Fibroblast of skin of left quadriceps (primary cell): ENCODE data around the gene BAHCC1.

Source experiments
- DNase-seq, 2 experiments: peaks; one replicate each; pipeline ENCODE4 v3.0.0-alpha.2; 2013; ENCODE audit warnings: low read depth in 2 of 2

The BAHCC1 gene

DNA sequence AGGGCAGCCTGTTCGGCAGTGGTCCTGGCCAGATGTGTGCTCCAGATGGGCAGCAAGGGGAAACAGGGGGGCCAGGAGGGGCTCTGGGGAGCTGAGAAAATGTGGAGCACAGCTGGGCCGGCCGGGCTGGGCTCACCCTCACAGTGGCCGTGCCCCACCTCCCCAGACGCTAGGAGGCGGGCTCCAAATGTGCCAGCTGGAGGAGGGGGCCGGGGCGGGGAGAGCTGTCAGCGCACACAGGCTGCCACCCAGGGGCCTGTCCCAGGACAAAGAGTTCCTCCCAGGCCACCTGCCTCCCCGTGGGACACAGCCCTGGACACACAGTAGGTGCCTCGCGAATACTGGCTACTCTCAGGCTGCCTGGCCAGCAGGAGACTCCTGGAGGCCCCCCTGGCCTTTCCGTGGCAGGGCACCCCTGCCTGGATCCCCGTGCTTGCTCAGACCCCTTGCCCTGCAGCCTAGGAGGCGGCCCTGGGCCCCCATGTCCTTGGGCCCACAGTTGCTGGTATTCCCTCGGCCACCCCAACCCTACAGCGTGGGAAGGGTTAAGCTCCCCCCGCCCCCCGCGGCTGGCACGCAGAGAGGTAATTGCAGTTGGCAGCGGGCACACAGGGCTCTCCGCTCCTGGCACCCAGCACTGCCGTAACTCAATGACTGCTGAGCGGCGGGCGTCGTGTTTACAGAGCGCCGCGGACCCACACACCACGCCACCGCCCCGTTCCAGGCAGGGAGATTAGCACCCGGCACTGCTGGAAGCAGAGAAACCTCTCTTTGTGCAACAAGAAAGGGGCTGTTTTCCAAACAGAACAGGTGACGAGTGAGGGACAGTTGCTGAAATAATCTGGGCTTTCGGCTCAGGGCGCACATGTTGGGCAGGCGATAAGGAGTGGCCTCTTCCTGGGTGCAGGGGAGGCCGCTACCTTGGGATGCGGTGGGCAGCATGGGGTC, 32.2 kb downstream of the BAHCC1 start:
- no peak for DNase-seq

- no peak for DNase-seq
Measured at GRCh38 chr17:81428121-81428515, 32.9 kb downstream of the BAHCC1 start.

DNA sequence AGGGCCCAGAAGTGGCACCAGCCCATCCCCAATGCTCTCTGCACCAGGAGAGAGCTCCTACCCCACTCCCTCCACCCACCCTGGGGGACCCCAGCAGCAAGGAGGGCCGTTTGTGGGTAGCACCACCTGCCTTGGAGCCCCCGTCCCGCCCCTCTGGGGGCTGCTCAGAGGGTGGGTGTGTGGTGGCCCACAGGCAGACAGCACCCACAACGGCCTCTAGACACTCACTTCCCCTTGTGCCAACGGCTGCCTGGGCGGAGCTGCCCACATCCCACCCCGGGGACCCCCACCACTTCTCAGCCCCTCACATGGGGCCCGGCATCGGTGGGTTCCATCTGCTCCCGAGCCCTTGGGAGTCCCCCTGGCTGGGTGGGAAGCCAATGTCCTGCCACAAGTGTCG, 33.3 kb downstream of the BAHCC1 start:
- DNase-seq = no peak

DNA sequence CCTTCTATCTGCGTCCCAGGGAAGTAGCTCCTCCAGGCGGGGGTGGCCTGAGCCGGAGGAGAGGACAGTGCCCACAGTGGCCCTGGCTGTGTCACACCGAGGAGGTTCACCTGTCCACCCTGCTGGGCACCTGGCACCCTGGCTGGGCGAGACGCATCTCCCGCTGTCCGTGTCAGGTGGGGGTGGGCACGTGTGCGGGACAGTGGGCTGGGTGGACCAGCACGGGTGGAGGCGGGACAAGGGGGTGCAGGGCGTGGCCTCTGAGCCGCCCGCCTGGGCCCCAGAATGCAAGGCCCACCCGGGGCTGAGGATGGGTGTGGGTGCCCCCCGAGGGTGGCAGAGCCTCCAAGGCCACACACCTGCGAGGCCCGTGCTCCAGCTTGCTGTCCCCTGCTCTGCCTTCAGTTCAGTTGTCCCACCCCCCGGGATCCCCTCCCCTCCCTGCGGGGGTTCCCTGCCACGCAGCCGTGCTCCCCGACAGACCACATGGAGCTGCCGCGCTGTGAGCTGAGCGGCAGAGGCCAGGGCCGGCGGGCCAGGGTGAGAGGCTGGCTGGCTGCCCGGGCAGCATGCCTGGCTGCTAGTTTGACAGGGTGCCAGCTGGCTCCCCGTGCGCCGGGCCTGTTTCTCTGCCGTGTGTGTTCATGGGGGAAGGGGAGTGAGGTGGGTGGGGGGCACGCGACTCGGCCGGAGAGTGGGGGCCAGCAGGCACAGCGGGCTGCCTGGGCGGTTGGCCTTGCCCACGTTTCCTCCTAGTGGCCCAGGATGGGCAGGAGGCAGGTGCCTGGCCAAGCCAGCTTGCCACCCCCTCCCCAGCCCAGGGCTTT, 33.9 kb downstream of the BAHCC1 start:
- DNase-seq = peak; percentile 48 to 49

GRCh38 chr17:81429821-81430551, 34.7 kb downstream of the BAHCC1 start:
- no peak for DNase-seq

GRCh38 chr17:81431545-81432482, 36.6 kb downstream of the BAHCC1 start:
- DNase-seq = no peak

GRCh38 chr17:81432941-81433340, 37.7 kb downstream of the BAHCC1 start:
- DNase-seq = no peak

DNA sequence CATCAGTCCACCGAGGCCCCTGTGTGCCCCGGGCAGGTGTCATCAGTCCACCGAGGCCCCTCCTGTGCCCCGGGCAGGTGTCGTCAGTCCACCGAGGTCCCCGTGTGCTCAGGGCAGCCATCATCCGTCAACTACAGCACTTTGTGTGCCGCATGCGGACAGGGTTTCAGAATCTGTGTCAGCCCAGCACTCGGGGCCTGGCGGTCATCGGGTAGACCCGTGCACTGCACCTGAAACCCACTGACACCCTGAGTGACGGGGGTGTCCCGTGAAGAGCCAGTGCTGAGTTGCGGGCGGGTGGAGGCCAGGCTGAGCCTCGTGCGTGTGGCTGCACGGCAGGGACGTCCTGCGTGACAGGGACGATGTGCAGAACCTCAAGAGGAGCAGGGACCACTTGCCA, 38.4 kb downstream of the BAHCC1 start:
- no peak for DNase-seq

DNA sequence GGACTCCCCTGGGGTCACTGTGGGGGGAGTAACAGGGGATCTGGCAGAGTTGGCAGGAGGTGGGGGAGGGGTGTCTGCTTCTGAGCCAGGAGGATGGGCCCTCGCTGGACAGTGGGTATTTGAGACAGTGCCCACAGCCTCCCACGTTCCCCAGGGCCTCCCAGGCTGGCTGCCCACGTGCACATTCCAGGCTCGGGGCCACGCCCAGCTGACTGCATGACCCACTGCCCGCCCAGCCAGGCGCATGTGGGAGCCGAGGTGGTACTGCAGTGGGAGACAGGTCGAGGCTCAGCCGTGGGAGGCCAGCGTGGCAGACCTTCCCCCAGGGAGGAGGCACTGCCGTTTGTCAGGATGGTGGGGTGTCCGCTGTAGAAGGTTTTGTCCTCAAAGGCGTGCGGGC, 38.8 kb downstream of the BAHCC1 start:
- DNase-seq = no peak

- DNase-seq = no peak
Measured at GRCh38 chr17:81434681-81435417, 39.6 kb downstream of the BAHCC1 start.

- no peak for DNase-seq
Measured at GRCh38 chr17:81435652-81436293, 40.5 kb downstream of the BAHCC1 start.

DNA sequence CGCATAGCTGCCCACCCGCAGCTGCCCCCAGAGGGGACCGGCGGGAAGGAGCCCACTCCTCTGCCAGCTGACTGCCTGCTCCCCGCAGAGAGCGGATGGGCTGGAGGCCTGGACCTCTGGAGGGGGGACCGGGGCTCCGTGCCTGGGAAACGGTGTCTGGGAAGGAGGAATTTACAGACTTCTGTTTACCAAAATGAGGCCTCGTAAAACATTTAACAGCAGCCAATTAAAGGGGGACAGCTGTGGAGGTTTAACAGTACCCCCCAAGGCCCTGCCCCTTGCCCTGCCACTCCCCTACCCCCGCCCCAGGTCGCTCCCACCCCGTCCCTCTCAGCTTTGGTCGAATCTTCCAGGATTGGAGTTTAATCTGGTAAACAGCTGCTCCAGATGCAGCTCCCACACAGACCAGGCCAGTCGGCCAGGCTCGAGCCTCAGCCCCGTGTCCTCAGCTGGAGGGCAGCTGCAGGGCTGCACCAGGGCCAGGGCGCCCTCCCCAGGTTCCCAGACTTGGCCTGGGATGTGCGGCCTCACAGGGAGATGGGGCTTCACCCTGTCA, 41.1 kb downstream of the BAHCC1 start:
- no peak for DNase-seq

GRCh38 chr17:81437191-81437651, 42.0 kb downstream of the BAHCC1 start:
- DNase-seq = no peak

DNA sequence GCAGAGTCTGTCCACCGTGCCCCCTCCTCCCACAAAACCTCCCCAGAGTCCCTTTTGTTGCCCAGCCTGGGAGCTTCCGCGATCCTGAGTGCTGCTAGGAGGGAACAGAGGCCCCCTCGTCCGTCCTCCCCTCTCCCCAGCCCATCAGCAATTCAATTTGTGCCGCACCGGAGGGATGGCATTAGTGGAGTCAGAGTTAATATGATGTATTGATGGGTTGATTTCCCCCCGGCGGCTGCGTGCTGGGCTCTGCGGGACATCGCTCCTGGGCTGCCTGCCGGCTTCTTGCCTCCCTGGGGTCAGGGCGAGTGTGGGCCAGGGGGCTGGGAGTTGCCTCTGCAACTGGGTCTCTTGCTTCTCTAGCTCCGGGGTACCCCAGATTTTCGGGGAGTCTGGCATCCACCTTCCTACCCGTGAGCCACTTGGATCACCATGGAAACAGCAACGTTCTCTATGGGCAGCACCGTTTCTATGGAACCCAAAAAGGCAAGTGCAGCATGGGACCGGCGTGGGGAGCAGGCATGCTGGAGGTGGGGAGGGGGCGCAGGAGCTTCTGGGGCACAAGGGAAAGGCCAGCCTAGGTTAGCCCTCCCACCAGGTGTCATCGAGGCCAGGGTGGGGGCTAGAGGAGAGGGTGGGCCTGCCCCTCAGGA, 42.9 kb downstream of the BAHCC1 start:
- DNase-seq = no peak

DNA sequence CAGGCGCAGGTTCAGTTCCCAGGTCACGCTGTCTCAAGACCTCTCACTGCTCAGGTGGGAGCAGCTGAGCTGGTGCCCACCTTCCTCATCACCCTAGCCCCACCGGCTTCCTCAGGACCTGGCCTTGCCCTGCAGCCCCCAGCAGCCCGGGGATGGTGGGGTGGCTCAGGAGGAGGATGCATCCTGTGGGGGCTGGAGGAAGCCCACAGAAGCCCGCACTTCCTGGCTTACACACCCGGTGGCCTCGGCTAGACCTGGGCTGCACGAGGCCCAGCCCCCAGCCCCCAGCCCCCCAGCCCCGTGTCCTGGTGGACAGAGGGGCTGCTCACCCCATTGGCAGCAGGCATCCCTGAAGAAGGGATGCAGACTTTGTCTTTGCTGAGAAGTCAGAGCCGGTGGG, 43.4 kb downstream of the BAHCC1 start:
- no peak for DNase-seq

DNA sequence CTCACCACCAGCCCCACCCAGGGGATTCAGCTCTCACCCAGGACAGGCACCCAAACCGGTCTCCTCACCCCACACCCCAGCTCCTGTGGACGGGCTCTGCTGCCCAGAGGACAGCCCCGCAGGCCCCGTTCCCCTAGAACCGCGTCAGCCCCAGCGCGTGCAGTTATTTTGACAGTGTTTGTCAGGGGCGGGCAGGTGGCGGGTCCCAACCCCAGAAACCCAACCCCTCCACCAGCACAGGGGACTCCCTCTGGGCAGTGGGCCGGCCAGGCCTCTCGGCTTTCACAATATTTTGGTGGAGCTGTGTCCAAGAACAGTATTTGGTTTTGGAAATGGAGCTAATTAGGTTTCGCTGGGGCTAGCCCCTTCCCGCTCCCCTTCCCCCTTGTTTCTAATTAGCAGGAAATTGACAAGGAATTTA, 44.8 kb downstream of the BAHCC1 start:
- no peak for DNase-seq

DNA sequence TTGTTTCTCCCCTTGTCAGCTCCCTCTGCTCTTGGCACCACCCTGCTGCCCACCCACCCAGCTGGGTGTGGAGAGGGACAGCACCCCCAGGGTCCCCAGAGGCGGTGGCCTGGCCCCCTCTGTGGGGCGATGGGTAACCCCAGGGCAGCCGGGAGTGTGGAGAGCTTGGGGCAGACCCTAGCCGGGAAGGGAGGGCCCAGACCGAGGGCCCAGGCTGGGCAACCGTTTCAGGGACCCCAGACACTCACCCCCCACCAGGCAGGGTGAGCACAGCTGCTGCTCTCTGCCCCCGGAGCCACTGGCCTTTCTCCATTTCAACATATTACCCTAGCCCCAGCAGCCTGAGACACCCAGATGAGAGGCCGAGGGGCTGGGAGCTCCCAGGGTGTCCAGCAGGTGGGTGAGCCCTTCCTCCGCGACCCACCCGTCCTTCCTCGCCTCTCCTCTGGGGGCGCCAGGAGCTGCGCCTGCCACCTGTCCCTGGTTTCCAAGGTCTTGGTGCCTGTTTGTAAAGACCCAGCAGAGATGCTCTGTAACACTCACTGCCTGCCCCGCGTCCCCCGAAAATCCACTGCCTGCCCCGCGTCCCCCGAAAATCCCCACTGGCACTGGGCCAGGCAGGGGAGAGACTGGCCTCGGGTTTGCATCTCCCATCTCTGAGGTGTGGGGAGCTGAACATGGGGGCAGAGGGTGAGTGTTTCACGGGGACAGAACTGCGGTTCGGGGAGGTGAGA, 45.4 kb downstream of the BAHCC1 start:
- DNase-seq = no peak

DNA sequence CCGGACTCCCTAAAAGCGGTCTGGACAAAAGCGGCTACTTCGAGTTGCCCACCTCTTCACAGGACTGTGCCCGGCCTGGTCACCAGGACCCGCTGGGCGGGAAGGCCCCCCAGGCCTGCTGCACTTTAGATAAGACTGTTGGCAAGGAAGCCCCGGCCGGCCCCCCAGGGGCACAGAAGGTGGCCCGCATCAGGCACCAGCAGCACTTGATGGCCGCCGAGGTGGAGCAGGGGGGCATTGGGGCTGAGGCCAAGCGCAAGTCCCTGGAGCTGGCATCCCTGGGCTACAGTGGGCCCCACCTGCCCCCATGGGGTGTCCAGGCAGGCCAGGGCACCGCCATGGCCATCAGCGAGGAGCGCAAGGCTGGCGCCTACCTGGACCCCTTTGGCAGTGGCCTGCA, 47.5 kb downstream of the BAHCC1 start:
- DNase-seq = no peak
